ENCODE data around the gene DEFB132. TPM values are rescaled to one million over a fixed set of nuclear protein-coding genes. Genes with fewer than 3 reads are reported as not detected.

Gene DEFB132
- total and polyA plus RNA-seq, 2 donors (not counting 1 experiment from before 2014, with no cell fraction given), result not detected

DNA sequence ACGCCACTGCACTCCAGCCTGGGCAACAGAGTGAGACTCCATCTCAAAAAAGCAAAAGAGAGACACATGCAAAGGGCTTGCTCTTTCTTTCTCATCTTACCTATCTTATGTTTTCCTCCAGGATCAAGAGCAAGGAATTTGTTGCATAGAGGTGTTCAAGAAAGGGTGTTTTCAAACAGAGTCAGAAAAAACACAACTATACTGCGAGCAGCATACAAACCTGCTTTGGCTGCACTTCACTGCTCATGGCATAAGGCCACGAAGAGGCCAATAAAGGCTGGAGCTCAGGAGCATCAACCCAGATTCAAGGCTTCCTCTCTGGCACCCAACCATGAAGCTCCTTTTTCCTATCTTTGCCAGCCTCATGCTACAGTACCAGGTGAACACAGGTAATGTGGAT lies 30.6 kb upstream of the DEFB132 start, which contains the start of gene DEFB129:
DEFB129 (plus strand) TSS at position 301 of the 400 bp plus-strand sequence; CDS start at position 332, 31 bp downstream.
- no peak within 1 kb of the TSS for H3K4me3 ChIP-seq (replicated peaks in 1 of 4; ENCODE audit: control extremely low read depth in 1 of 4, insufficient read depth in 1 of 4, low read depth in 3 of 4, low read length in 4 of 4)
- no peaks in the 10 kb centered on the region for H3K9me3 ChIP-seq (ENCODE audit: control insufficient read depth, insufficient read depth, low read depth, low read length)
- no peak within 1 kb of the TSS for H2AFZ ChIP-seq (ENCODE audit: low read length)
- H3K79me2 ChIP-seq (ENCODE audit: control insufficient read depth, insufficient read depth, low read length), result no peaks in the 10 kb centered on the region
- TF ChIP-seq CTCF (conservative IDR thresholded peaks at IDR 0.05 in 1 of 2, IDR thresholded peaks at IDR 0.05 in 1 of 2; ENCODE audit: low read depth in 1 of 2, low read length in 2 of 2), result no peak
- no peak for TF ChIP-seq EZH2 (IDR thresholded peaks at IDR 0.05; ENCODE audit: low read length, missing control alignments)
- H3K9ac ChIP-seq (ENCODE audit: insufficient read depth, low read length), result no peak within 1 kb of the TSS
- no peaks in the 10 kb centered on the region for H3K27me3 ChIP-seq (ENCODE audit: control insufficient read depth, insufficient read depth, low read length)
- H3K4me2 ChIP-seq (ENCODE audit: extremely low read depth, insufficient read depth, low read length), result no peak within 1 kb of the TSS
- H3K36me3 ChIP-seq (ENCODE audit: control insufficient read depth, insufficient read depth, low read length), result no peaks in the 10 kb centered on the region
- no peak for DNase-seq (ENCODE audit: low read depth in 2 of 2)
- no peak within 1 kb of the TSS for H3K27ac ChIP-seq (ENCODE audit: insufficient read depth, low read length)
- H4K20me1 ChIP-seq (ENCODE audit: control insufficient read depth, extremely low read depth, insufficient read depth, low read length), result no peaks in the 10 kb centered on the region
- no peaks in the 10 kb centered on the region for H3K4me1 ChIP-seq (ENCODE audit: control insufficient read depth, extremely low read depth, insufficient read depth, low read length)

DNA sequence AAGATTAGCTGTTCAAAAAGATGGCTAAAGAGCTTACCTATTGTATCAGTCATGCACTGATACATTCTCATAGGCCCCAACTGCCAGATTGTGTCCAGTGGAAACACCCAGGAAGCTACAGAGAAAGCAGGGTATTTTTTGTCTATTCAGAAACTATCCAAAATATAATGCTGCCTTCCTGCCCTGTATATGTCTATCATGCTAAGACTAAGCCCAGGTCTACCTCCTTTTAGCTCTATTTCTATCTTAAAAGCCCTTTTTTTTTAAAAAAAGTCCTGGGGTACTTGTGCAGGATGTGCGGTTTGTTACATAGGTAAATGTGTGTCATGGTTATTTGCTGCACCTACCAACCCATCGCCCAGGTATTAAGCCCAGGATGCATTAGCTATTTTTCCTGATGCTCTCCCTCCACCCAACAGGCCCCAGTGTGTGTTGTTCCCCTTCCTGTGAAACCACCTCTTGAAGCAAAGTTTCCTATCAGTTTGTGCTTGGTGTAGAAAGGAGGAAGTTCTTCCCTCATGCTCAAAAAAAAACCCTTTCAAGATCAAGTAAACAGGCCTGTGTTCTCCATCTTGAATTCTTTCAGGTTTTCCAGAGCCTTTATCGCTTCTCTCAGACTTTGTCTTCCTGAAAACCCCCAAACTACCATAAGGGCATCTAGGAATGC lies 30.0 kb upstream of the DEFB132 start:
- H3K36me3 ChIP-seq (ENCODE audit: control insufficient read depth, insufficient read depth, low read length), result no peaks in the 10 kb centered on the region
- H3K27ac ChIP-seq (ENCODE audit: insufficient read depth, low read length), result no peak overlapping the region
- no peaks in the 10 kb centered on the region for H3K4me1 ChIP-seq (ENCODE audit: control insufficient read depth, extremely low read depth, insufficient read depth, low read length)
- H3K27me3 ChIP-seq (ENCODE audit: control insufficient read depth, insufficient read depth, low read length), result no peaks in the 10 kb centered on the region
- no peak for TF ChIP-seq EZH2 (IDR thresholded peaks at IDR 0.05; ENCODE audit: low read length, missing control alignments)
- TF ChIP-seq CTCF (conservative IDR thresholded peaks at IDR 0.05 in 1 of 2, IDR thresholded peaks at IDR 0.05 in 1 of 2; ENCODE audit: low read depth in 1 of 2, low read length in 2 of 2), result no peak
- no peak overlapping the region for H3K9ac ChIP-seq (ENCODE audit: insufficient read depth, low read length)
- H4K20me1 ChIP-seq (ENCODE audit: control insufficient read depth, extremely low read depth, insufficient read depth, low read length), result no peaks in the 10 kb centered on the region
- H3K79me2 ChIP-seq (ENCODE audit: control insufficient read depth, insufficient read depth, low read length), result no peaks in the 10 kb centered on the region
- no peak overlapping the region for H3K4me2 ChIP-seq (ENCODE audit: extremely low read depth, insufficient read depth, low read length)
- H2AFZ ChIP-seq (ENCODE audit: low read length), result no peak overlapping the region
- no peaks in the 10 kb centered on the region for H3K9me3 ChIP-seq (ENCODE audit: control insufficient read depth, insufficient read depth, low read depth, low read length)
- DNase-seq (ENCODE audit: low read depth in 2 of 2), result no peak
- H3K4me3 ChIP-seq (replicated peaks in 1 of 4; ENCODE audit: control extremely low read depth in 1 of 4, insufficient read depth in 1 of 4, low read depth in 3 of 4, low read length in 4 of 4), result no peak overlapping the region

- no peaks in the 10 kb centered on the region for H3K27me3 ChIP-seq (ENCODE audit: control insufficient read depth, insufficient read depth, low read length)
- H3K27ac ChIP-seq (ENCODE audit: insufficient read depth, low read length), result no peak overlapping the region
- H3K4me2 ChIP-seq (ENCODE audit: extremely low read depth, insufficient read depth, low read length), result no peak overlapping the region
- H3K9ac ChIP-seq (ENCODE audit: insufficient read depth, low read length), result no peak overlapping the region
- no peak overlapping the region for H3K4me3 ChIP-seq (replicated peaks in 1 of 4; ENCODE audit: control extremely low read depth in 1 of 4, insufficient read depth in 1 of 4, low read depth in 3 of 4, low read length in 4 of 4)
- H3K36me3 ChIP-seq (ENCODE audit: control insufficient read depth, insufficient read depth, low read length), result no peaks in the 10 kb centered on the region
- no peaks in the 10 kb centered on the region for H3K79me2 ChIP-seq (ENCODE audit: control insufficient read depth, insufficient read depth, low read length)
- H3K4me1 ChIP-seq (ENCODE audit: control insufficient read depth, extremely low read depth, insufficient read depth, low read length), result no peaks in the 10 kb centered on the region
- H2AFZ ChIP-seq (ENCODE audit: low read length), result no peak overlapping the region
- TF ChIP-seq EZH2 (IDR thresholded peaks at IDR 0.05; ENCODE audit: low read length, missing control alignments) (no peak), CTCF (conservative IDR thresholded peaks at IDR 0.05 in 1 of 2, IDR thresholded peaks at IDR 0.05 in 1 of 2; ENCODE audit: low read depth in 1 of 2, low read length in 2 of 2) (peak in 1 of 2 donors; percentile 13)
- DNase-seq (ENCODE audit: low read depth in 2 of 2), result peak; percentile 3 to 23
- no peaks in the 10 kb centered on the region for H3K9me3 ChIP-seq (ENCODE audit: control insufficient read depth, insufficient read depth, low read depth, low read length)
- no peaks in the 10 kb centered on the region for H4K20me1 ChIP-seq (ENCODE audit: control insufficient read depth, extremely low read depth, insufficient read depth, low read length)
Observed at GRCh38 chr20:235891-236290, 21.6 kb upstream of the DEFB132 start.

All from fibroblast of lung (primary cell).